ENCODE data around the gene PLCD3. TPM values are rescaled to one million over a fixed set of nuclear protein-coding genes. Genes with fewer than 3 reads are reported as not detected.
A peak's percentile ranks its signal among the peaks of the same experiment; 100 is the strongest.

The PLCD3 gene
- total and polyA plus RNA-seq, 2 of the 13 experiments (the other 11 are each of a cell fraction or from before 2014, with no cell fraction given): 11.3 to 39.1 TPM

GRCh38 chr17:45172541-45173286 lies 40.4 kb upstream of the PLCD3 start (continued):
- TF ChIP-seq SMC3 (IDR thresholded peaks at IDR 0.05; ENCODE audit: low read length) (peak; percentile 12), FOSL2 (CRISPR knock-in tag; IDR thresholded peaks at IDR 0.05) (peak; percentile 82), ZSCAN31 (CRISPR knock-in tag; IDR thresholded peaks at IDR 0.05; ENCODE audit: low read depth) (peak; percentile 92), FUBP1 (CRISPR knock-in tag; IDR thresholded peaks at IDR 0.05; ENCODE audit: borderline replicate concordance) (no peak), MTA1 (CRISPR knock-in tag; IDR thresholded peaks at IDR 0.05; ENCODE audit: borderline replicate concordance) (peak; percentile 79), ZBTB10 (CRISPR knock-in tag; IDR thresholded peaks at IDR 0.05; ENCODE audit: borderline replicate concordance) (peak; percentile 71; the same call in 1 of the 2 replicates), MXI1 (IDR thresholded peaks at IDR 0.05; ENCODE audit: borderline replicate concordance, low read depth, low read length) (peak; percentile 56; the same call in 1 of the 3 replicates), ZNF563 (CRISPR knock-in tag; IDR thresholded peaks at IDR 0.05) (0 out of 2 replicates have a peak, but pooled peaks have one; percentile 65), ZNF567 (CRISPR knock-in tag; IDR thresholded peaks at IDR 0.05; ENCODE audit: borderline replicate concordance) (no peak), ZNF383 (CRISPR knock-in tag; IDR thresholded peaks at IDR 0.05; ENCODE audit: borderline replicate concordance) (0 out of 2 replicates have a peak, but pooled peaks have one; percentile 27), CEBPG (CRISPR knock-in tag; IDR thresholded peaks at IDR 0.05) (no peak), BRF2 (CRISPR knock-in tag; IDR thresholded peaks at IDR 0.05) (no peak), NCOA2 (CRISPR knock-in tag; IDR thresholded peaks at IDR 0.05) (peak; percentile 74), REST (IDR thresholded peaks at IDR 0.05; ENCODE audit: borderline replicate concordance in 1 of 2, low read depth in 1 of 2, low read length in 2 of 2) (peak in 1 of 2 experiments; percentile 72; a peak in 1 of 4 replicates), MIER3 (CRISPR knock-in tag; IDR thresholded peaks at IDR 0.05; ENCODE audit: borderline replicate concordance) (peak; percentile 62; the same call in 1 of the 2 replicates), SALL1 (CRISPR knock-in tag; IDR thresholded peaks at IDR 0.05) (peak; percentile 66; the same call in 1 of the 2 replicates), ATRX (CRISPR knock-in tag; IDR thresholded peaks at IDR 0.05; ENCODE audit: borderline replicate concordance) (no peak; the same call in 1 of the 2 replicates), CREB1 (IDR thresholded peaks at IDR 0.05) (no peak), CREB1 (CRISPR knock-in tag; IDR thresholded peaks at IDR 0.05) (no peak), ZNF256 (CRISPR knock-in tag; conservative IDR thresholded peaks at IDR 0.05) (no peak), KDM1A (CRISPR knock-in tag; IDR thresholded peaks at IDR 0.05) (peak; percentile 62; the same call in 1 of the 2 replicates)
